ENCODE results near the gene CENPM.
A peak's percentile ranks its signal among the peaks of the same experiment; 100 is the strongest.

The CENPM gene

DNA sequence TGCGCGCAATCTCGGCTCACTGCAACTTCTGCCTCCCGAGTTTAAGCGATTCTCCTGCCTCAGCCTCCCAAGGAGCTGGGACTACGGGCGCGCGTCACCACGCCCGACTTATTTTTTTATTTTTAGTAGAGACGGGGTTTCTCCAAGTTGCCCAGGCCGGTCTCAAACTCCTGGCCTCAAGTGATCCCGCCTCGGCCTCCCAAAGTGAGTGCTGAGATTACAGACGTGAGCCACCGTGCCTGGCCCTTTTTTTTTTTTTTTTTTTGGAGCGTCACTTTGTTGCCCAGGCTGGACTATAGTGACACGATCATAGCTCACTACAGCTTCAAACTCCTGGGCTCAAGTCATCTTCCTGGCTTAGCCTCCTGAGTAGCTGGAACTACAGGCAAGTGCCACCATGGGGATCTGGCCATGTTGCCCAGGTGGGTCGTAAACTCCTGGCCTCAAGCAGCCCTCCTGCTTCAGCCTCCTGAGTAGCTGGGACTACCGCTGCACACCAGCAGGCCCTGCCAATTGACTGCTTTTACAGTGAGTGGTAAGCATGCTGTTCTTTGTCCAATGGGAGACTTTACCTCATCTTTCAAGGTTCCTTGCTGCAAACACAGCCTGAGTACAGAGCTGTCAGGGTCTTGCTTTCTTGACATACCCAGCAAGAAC, 600 bp upstream of the CENPM start:
- H4K91ac ChIP-seq (ENCODE audit: low read length) = peak overlapping the region; percentile 23
- no peak overlapping the region for H3K27ac ChIP-seq (ENCODE audit: low read length, poor library complexity, severe bottlenecking)
- H3K27me3 ChIP-seq (ENCODE audit: control insufficient read depth in 1 of 2, insufficient read depth in 1 of 2, low read length in 2 of 2) = peaks cover 0 to 14% of the 10 kb centered on the region in 2 experiments
- H3K4me2 ChIP-seq (ENCODE audit: low read length, poor library complexity, severe bottlenecking) = no peak overlapping the region
- H3K9me3 ChIP-seq (ENCODE audit: control insufficient read depth, low read length) = no peaks in the 10 kb centered on the region
- H2BK120ac ChIP-seq (ENCODE audit: low read depth, low read length) = no peak overlapping the region
- peaks cover 0 to 4% of the 10 kb centered on the region in 2 experiments for H3K36me3 ChIP-seq (ENCODE audit: control insufficient read depth in 1 of 2, insufficient read depth in 2 of 2, low read depth in 1 of 2, low read length in 2 of 2)
- H2AFZ ChIP-seq (ENCODE audit: low read depth, low read length) = peak overlapping the region; percentile 46
- H2BK15ac ChIP-seq (ENCODE audit: low read depth, poor library complexity, severe bottlenecking) = peak overlapping the region; percentile 58
- H3K4ac ChIP-seq (ENCODE audit: low read depth in 1 of 2, low read length in 2 of 2) = no peak overlapping the region
- no peak overlapping the region for H3K23ac ChIP-seq (ENCODE audit: low read length in 2 of 2)
- H2BK12ac ChIP-seq (ENCODE audit: low read length in 2 of 2) = no peak overlapping the region
- no peak overlapping the region for H3K18ac ChIP-seq (ENCODE audit: low read depth in 1 of 2, low read length in 2 of 2)
- peak overlapping the region; percentile 80 for H3K9ac ChIP-seq (ENCODE audit: low read length)
- peaks cover 21% of the 10 kb centered on the region for H3K4me1 ChIP-seq (ENCODE audit: control insufficient read depth, insufficient read depth, low read depth, low read length)
- 91% methylated on average over 21 of the region's 21 CpGs for WGBS
- H3K79me1 ChIP-seq (replicated peaks; ENCODE audit: low read length, poor library complexity, severe bottlenecking) = peaks cover 5% of the 10 kb centered on the region
- no peak for DNase-seq
- no peak overlapping the region for H3K14ac ChIP-seq (ENCODE audit: low read length in 2 of 2)
- H2BK5ac ChIP-seq (ENCODE audit: low read depth, low read length, poor library complexity, severe bottlenecking) = no peak overlapping the region
- H2AK5ac ChIP-seq (ENCODE audit: low read length, severe bottlenecking) = no peak overlapping the region
- peak overlapping the region; percentile 54 for H4K8ac ChIP-seq (ENCODE audit: low read length)
- peak overlapping the region in 1 of 2 experiments; percentile 95 for H3K4me3 ChIP-seq (ENCODE audit: insufficient read depth in 1 of 2, low read depth in 1 of 2, low read length in 2 of 2)

- Histone ChIP-seq H3K18ac (ENCODE audit: low read depth in 1 of 2, low read length in 2 of 2) (no peak overlapping the region), H2AFZ (ENCODE audit: low read depth, low read length) (no peak overlapping the region), H3K23ac (ENCODE audit: low read length in 2 of 2) (no peak overlapping the region), H2AK5ac (ENCODE audit: low read length, severe bottlenecking) (no peak overlapping the region), H3K27ac (ENCODE audit: low read length, poor library complexity, severe bottlenecking) (no peak overlapping the region), H4K91ac (ENCODE audit: low read length) (no peak overlapping the region), H4K8ac (ENCODE audit: low read length) (no peak overlapping the region), H3K36me3 (ENCODE audit: control insufficient read depth in 1 of 2, insufficient read depth in 2 of 2, low read depth in 1 of 2, low read length in 2 of 2) (peaks cover 0 to 11% of the 10 kb centered on the region in 2 experiments), H2BK12ac (ENCODE audit: low read length in 2 of 2) (no peak overlapping the region), H2BK5ac (ENCODE audit: low read depth, low read length, poor library complexity, severe bottlenecking) (no peak overlapping the region), H3K14ac (ENCODE audit: low read length in 2 of 2) (no peak overlapping the region), H3K4me3 (ENCODE audit: insufficient read depth in 1 of 2, low read depth in 1 of 2, low read length in 2 of 2) (no peak overlapping the region), H3K27me3 (ENCODE audit: control insufficient read depth in 1 of 2, insufficient read depth in 1 of 2, low read length in 2 of 2) (no peaks in the 10 kb centered on the region), H2BK120ac (ENCODE audit: low read depth, low read length) (no peak overlapping the region), H3K9me3 (ENCODE audit: control insufficient read depth, low read length) (no peaks in the 10 kb centered on the region), H3K4me2 (ENCODE audit: low read length, poor library complexity, severe bottlenecking) (no peak overlapping the region), H3K9ac (ENCODE audit: low read length) (no peak overlapping the region), H2BK15ac (ENCODE audit: low read depth, poor library complexity, severe bottlenecking) (no peak overlapping the region), H3K79me1 (replicated peaks; ENCODE audit: low read length, poor library complexity, severe bottlenecking) (peaks cover 10% of the 10 kb centered on the region), H3K4ac (ENCODE audit: low read depth in 1 of 2, low read length in 2 of 2) (no peak overlapping the region), H3K4me1 (ENCODE audit: control insufficient read depth, insufficient read depth, low read depth, low read length) (peaks cover 29% of the 10 kb centered on the region)
- no peak for DNase-seq
- 89% methylated on average over 7 of the region's 9 CpGs for WGBS
Measured at GRCh38 chr22:41943661-41944209, 3.2 kb downstream of the CENPM start.

GRCh38 chr22:41940832-41941765, 5.9 kb downstream of the CENPM start:
- H3K14ac ChIP-seq (ENCODE audit: low read length in 2 of 2) = no peak overlapping the region
- no peak overlapping the region for H2AFZ ChIP-seq (ENCODE audit: low read depth, low read length)
- H3K4me3 ChIP-seq (ENCODE audit: insufficient read depth in 1 of 2, low read depth in 1 of 2, low read length in 2 of 2) = no peak overlapping the region
- no peaks in the 10 kb centered on the region for H3K9me3 ChIP-seq (ENCODE audit: control insufficient read depth, low read length)
- H2BK12ac ChIP-seq (ENCODE audit: low read length in 2 of 2) = peak overlapping the region in 1 of 2 experiments; percentile 29
- H3K9ac ChIP-seq (ENCODE audit: low read length) = peak overlapping the region; percentile 56
- peak; percentile 98 for DNase-seq
- 51% methylated on average over 13 of the region's 13 CpGs for WGBS
- H4K8ac ChIP-seq (ENCODE audit: low read length) = peak overlapping the region; percentile 1
- H3K4me2 ChIP-seq (ENCODE audit: low read length, poor library complexity, severe bottlenecking) = peak overlapping the region; percentile 10
- H3K4ac ChIP-seq (ENCODE audit: low read depth in 1 of 2, low read length in 2 of 2) = peak overlapping the region in 1 of 2 experiments; percentile 39
- no peak overlapping the region for H2BK15ac ChIP-seq (ENCODE audit: low read depth, poor library complexity, severe bottlenecking)
- H2BK120ac ChIP-seq (ENCODE audit: low read depth, low read length) = no peak overlapping the region
- peak overlapping the region in 1 of 2 experiments; percentile 23 for H3K18ac ChIP-seq (ENCODE audit: low read depth in 1 of 2, low read length in 2 of 2)
- H3K4me1 ChIP-seq (ENCODE audit: control insufficient read depth, insufficient read depth, low read depth, low read length) = peaks cover 24% of the 10 kb centered on the region
- H2AK5ac ChIP-seq (ENCODE audit: low read length, severe bottlenecking) = no peak overlapping the region
- H2BK5ac ChIP-seq (ENCODE audit: low read depth, low read length, poor library complexity, severe bottlenecking) = no peak overlapping the region
- H3K23ac ChIP-seq (ENCODE audit: low read length in 2 of 2) = no peak overlapping the region
- H3K27me3 ChIP-seq (ENCODE audit: control insufficient read depth in 1 of 2, insufficient read depth in 1 of 2, low read length in 2 of 2) = no peaks in the 10 kb centered on the region
- peaks cover 13% of the 10 kb centered on the region for H3K79me1 ChIP-seq (replicated peaks; ENCODE audit: low read length, poor library complexity, severe bottlenecking)
- H4K91ac ChIP-seq (ENCODE audit: low read length) = no peak overlapping the region
- H3K27ac ChIP-seq (ENCODE audit: low read length, poor library complexity, severe bottlenecking) = peak overlapping the region; percentile 26
- peaks cover 0 to 12% of the 10 kb centered on the region in 2 experiments for H3K36me3 ChIP-seq (ENCODE audit: control insufficient read depth in 1 of 2, insufficient read depth in 2 of 2, low read depth in 1 of 2, low read length in 2 of 2)

Data from mesenchymal stem cell (in vitro differentiated cells and primary cell).